22Rv1 (cell line): ENCODE measurements around the gene SMYD3.

Experiments
- H3K27ac ChIP-seq: fragments of 450-650 bp; 2 replicates; pipeline ENCODE4 v1.5.1; 2017
- ZFX ChIP-seq: fragments of 450-650 bp; IDR thresholded peaks from 2 replicates; pipeline ENCODE4 v1.6.1; 2017; ENCODE audit warnings: antibody characterized with exemption, borderline replicate concordance
- TF ChIP-seq, protein P1 (sequence below): fragments of 450-650 bp; IDR thresholded peaks from 2 replicates; pipeline ENCODE4 v1.5.1; 2017; ENCODE audit warnings: mild to moderate bottlenecking

Gene SMYD3

DNA sequence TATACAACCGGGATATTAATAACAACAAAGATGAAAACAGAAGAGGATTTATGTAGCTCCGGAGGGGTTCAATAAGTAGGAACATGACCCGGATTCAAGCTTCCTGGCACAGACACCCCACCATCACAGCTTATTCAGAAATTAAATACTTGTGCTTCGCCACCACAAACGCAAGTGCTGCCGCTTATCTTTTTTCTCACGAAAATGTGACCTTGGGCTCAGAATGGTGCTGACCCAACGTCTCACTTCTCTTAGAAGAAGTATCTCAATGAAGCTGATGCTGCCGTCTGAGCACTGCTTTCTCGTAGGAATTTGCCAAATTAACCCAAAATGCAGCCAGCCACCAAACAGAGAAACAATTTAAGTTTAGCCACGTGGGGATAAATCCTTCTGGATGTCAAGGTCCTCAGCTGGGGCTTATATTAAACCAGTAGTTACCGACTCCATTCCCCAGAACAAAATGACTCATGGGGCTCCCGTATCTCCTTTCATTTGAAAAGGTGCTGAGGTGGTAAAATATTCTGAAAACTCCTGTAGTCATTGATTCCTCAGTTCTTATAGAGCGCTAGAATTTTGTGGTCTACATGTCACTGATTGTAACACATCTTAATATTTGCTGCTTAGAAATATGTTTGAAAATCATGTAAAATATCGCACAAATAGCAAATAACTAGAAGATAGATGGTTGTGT, 466.7 kb downstream of the SMYD3 start:
- H3K27ac ChIP-seq: no peak overlapping the region
- no peak for TF ChIP-seq ZFX
- TF ChIP-seq, protein P1, sequence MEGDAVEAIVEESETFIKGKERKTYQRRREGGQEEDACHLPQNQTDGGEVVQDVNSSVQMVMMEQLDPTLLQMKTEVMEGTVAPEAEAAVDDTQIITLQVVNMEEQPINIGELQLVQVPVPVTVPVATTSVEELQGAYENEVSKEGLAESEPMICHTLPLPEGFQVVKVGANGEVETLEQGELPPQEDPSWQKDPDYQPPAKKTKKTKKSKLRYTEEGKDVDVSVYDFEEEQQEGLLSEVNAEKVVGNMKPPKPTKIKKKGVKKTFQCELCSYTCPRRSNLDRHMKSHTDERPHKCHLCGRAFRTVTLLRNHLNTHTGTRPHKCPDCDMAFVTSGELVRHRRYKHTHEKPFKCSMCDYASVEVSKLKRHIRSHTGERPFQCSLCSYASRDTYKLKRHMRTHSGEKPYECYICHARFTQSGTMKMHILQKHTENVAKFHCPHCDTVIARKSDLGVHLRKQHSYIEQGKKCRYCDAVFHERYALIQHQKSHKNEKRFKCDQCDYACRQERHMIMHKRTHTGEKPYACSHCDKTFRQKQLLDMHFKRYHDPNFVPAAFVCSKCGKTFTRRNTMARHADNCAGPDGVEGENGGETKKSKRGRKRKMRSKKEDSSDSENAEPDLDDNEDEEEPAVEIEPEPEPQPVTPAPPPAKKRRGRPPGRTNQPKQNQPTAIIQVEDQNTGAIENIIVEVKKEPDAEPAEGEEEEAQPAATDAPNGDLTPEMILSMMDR: no peak

DNA sequence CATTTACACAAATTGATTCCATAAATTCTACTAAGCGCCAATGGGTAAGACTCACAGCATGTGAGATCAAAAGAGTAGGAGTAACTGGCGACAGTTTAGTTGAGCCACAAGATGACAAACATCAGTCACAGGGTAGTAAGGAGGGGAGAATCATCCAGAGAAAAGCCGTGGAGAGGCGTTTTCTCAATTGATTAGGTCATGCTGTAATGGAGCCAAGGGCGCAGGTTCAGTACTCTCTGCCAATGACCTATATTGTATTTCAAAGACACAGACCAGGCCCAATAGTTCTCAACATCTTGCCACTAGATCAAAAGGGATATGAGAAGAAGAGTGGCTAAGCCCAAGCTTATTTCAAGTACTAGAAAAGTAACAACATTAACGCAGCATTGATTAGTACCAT, 467.5 kb downstream of the SMYD3 start:
- TF ChIP-seq ZFX: no peak
- TF ChIP-seq, protein P1: no peak

DNA sequence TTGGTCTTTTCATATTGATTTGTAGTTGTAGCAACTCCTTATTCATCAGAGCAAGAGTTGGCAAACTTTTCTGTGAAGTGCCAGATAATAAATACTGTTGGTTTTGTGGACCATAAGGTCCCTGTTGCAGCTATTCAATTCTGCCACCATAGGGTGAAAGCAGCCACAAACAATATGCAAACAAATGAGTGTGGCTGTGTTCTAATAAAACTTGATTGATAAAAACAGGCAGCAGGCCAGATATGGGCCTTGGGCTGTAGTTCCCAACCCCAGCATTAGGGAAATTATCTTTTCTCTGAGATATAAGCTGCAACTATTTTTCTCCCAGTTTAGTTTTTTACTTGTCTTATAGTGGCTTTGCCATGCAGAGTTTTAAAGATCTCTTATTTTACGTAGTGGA, 469.2 kb downstream of the SMYD3 start:
- H3K27ac ChIP-seq: no peak overlapping the region
- TF ChIP-seq, protein P1: no peak
- no peak for TF ChIP-seq ZFX

More for the DNA sequence above, 467.5 kb downstream of the SMYD3 start:
- no peak overlapping the region for H3K27ac ChIP-seq

DNA sequence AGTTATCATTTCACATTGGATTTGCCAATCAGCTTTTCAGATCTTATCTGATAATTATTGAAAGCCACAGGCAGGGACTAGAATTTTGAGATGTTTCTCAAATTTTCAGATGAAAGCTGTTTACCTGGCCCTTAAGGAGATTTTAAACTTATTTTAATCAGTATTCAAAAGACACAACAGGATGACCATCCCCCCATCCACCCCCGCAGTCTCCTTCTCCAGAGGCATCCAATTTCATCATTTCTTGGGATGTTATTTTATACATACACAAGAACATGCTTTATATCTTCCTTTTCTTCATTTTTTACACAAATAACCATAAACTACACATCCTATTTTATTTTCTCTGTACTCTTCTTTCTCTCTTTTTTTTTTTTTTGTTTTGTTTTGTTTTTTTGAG, 470.9 kb downstream of the SMYD3 start:
- TF ChIP-seq, protein P1: no peak
- no peak for TF ChIP-seq ZFX
- H3K27ac ChIP-seq: no peak overlapping the region

DNA sequence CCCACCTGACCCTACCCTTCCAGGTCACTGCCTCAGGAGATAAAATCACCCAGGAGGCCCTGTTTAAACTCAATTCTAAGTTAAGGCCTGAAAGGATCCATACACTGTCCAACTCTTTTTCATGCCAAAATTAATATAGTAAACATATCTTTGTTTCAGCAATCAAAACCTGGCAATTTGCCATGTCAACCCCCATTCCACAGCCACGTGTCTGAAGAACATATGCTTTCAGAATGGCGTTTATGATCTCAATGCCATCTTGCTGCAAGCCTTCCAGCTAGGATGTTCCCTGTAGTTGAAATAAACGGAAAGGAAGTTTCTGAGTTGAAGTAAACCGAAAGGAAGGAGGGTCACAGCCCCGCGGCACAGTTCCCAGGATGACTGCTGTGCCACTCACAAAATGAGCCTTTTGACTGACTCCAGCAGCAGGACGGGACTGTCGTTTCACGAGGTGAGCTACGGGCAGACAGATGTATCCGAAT, 472.0 kb downstream of the SMYD3 start:
- H3K27ac ChIP-seq: no peak overlapping the region
- TF ChIP-seq, protein P1: no peak
- TF ChIP-seq ZFX: no peak

DNA sequence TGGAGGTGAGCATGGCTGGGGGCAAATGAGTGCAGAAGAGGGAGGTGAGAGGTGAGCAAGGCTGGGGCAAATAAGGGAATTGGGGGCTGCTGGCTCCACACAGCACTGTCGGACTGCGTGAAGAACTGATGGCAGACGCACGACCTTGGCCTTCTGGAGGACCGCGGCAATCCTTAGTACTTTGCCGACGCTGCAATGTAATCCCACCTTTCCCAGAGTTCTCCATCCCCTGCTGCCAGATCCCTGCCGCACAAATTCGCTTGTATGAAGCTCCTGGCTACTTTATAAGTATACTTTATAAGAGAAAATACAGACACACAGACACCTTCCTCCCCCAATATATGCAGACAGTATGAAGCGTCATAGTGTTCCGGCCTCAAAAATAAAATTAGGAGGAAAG, 472.4 kb downstream of the SMYD3 start:
- H3K27ac ChIP-seq: no peak overlapping the region
- no peak for TF ChIP-seq ZFX
- TF ChIP-seq, protein P1: no peak

DNA sequence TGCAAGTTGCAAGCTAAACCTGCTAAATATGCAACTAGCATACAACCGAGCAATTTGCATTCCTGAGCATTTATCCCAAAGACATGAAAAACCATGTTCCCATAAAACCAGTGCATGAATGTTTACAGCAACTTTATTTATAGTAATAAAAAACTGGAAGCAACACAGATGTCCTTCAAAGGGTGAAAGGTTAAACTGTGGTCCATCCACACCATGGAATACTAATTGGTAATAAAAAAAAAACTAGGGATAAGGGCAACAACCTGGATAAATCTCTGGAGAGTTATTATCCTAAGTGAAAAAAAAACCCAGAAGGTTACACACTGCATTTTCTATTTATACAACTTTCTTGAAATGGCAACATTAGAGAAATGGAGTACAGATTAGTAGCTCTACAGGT, 474.1 kb downstream of the SMYD3 start:
- TF ChIP-seq, protein P1: no peak
- TF ChIP-seq ZFX: no peak

More for the DNA sequence above, 474.1 kb downstream of the SMYD3 start:
- H3K27ac ChIP-seq: no peak overlapping the region
